Measurements from ENCODE around the gene RERE. TPM values are rescaled to one million over a fixed set of nuclear protein-coding genes. Genes with fewer than 3 reads are reported as not detected.
A peak's percentile ranks its signal among the peaks of the same experiment; 100 is the strongest.

RERE gene
- total and polyA plus RNA-seq, 4 donors = 26.8 to 133 (median 82.7) TPM

- Histone ChIP-seq H3K4me1 (ENCODE audit: control insufficient read depth in 1 of 2, insufficient read depth in 2 of 2, low read length in 2 of 2) (no peaks in the 10 kb centered on the region), H3K9me3 (ENCODE audit: control insufficient read depth, low read length) (no peaks in the 10 kb centered on the region), H3K36me3 (ENCODE audit: control insufficient read depth in 1 of 2, insufficient read depth in 2 of 2, low read length in 1 of 2) (peaks cover 0 to 22% of the 10 kb centered on the region in 2 donors), H3K27me3 (ENCODE audit: control insufficient read depth in 1 of 2, insufficient read depth in 2 of 2, low read length in 1 of 2) (no peaks in the 10 kb centered on the region), H3K4me3 (ENCODE audit: low read length in 2 of 2) (no peak overlapping the region), H3K27ac (ENCODE audit: low read depth in 1 of 2, low read length in 2 of 2) (no peak overlapping the region)
- 91% methylated on average over 42 to 46 of the region's 46 CpGs for WGBS, 2 donors
- intact Hi-C loops (cut with DNase I) = no loop called here
- DNase-seq (peak in 1 of 2 donors; percentile 45), ATAC-seq (ENCODE audit: low FRiP score) (no peak)
These were observed 459.1 kb downstream of the RERE start for GRCh38 chr1:8358241-8358896.

DNA sequence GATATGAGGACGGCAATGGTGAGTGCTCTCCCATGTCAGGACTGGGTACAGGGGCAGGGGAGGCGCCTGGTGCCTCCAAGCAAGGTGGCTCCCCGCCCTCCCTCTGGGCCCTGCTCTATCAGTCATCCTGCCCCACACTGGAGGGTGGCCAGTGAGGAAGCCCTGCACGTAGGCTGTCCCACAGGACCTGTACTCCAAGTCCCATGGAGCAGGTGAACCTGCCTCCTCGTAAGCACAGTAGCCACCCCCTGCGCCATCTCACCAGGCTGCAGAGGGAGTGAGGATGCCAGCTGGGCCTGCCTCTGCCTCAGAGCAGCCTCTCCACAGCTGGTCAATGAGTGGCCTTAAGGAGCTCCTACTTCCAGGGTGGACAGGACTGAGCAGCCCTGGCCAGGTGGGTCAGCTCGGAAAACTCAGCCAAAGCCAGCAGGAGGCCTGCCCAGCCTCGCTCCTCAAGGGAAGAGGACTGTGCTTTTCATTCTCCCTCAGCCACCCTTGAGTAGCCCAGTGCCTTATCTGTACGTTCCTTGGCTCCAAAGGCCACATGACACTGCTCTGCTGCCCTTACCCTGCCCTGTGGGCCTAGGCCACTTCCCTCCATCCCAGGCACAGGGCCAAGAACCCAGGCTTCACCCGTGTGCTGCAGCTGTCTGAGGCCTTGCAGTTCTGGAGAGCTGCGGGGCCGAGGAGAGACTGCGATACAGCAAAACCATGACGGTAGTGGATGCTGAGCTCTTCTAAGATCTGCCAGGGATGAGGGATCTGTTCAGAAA, 459.9 kb downstream of the RERE start:
- WGBS, 2 donors = 65 to 68% methylated on average over 14 of the region's 14 CpGs
- intact Hi-C loops (cut with DNase I) = no loop called here

DNA sequence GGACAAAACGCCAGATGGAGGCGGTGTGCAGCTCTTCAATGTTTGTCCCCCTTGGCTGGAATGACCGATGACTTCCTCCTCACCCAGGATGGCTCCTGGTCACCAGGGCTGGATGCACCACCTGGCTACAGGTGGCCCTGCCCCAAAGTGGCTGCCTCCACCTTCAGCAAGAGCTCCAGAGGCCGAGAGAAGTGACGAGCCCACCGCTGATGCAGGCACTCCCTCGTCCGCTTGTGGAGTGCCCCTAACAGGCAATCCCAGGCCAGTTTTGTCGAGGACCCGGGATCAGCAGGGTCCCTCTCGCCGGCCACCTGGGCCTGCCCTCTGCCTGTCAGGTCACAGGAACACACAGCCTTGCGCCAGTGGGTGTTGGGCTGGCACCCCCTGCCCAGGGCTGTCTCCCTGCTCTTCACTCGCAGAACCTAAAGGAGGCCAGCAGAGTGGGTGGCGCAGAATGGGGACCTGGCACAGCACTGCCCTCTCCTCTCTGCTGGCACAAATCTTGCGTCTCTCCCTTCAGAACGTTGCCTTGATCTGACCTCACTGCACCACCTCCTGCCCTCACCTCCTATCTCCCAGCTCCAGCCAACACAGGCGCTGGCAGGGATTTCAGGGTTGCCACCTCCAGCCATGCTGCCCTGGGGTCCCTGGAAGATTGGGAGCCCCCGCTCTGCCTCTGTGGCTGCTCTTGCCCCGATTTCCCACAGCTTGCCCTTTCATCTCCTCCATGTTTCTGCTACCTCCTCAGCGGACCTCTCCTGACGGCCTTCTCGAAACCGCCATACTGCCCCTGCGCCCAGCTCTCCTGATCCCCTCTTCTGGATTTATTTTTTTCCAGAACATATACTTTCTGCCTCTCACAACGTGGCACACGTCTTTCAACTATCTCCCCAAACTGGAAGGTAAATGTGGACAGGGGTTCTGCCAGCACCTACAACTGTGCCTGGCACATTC, 460.9 kb downstream of the RERE start:
- Histone ChIP-seq H3K4me3 (ENCODE audit: low read length in 2 of 2) (no peak overlapping the region), H3K27ac (ENCODE audit: low read depth in 1 of 2, low read length in 2 of 2) (no peak overlapping the region), H3K4me1 (ENCODE audit: control insufficient read depth in 1 of 2, insufficient read depth in 2 of 2, low read length in 2 of 2) (no peaks in the 10 kb centered on the region), H3K9me3 (ENCODE audit: control insufficient read depth, low read length) (no peaks in the 10 kb centered on the region), H3K27me3 (ENCODE audit: control insufficient read depth in 1 of 2, insufficient read depth in 2 of 2, low read length in 1 of 2) (no peaks in the 10 kb centered on the region), H3K36me3 (ENCODE audit: control insufficient read depth in 1 of 2, insufficient read depth in 2 of 2, low read length in 1 of 2) (peaks cover 0 to 18% of the 10 kb centered on the region in 2 donors)
- DNase-seq = peak; percentile 38 to 75
- WGBS, 2 donors = 87 to 89% methylated on average over 26 to 27 of the region's 27 CpGs
- intact Hi-C loops (cut with DNase I) = no loop called here
- ATAC-seq (ENCODE audit: low FRiP score) = no peak

More for the DNA sequence above, 459.9 kb downstream of the RERE start:
- H3K27me3 ChIP-seq (ENCODE audit: control insufficient read depth in 1 of 2, insufficient read depth in 2 of 2, low read length in 1 of 2) = no peaks in the 10 kb centered on the region
- ATAC-seq (ENCODE audit: low FRiP score) = no peak
- H3K36me3 ChIP-seq (ENCODE audit: control insufficient read depth in 1 of 2, insufficient read depth in 2 of 2, low read length in 1 of 2) = peaks cover 0 to 22% of the 10 kb centered on the region in 2 donors
- no peak for DNase-seq
- H3K27ac ChIP-seq (ENCODE audit: low read depth in 1 of 2, low read length in 2 of 2) = no peak overlapping the region
- no peaks in the 10 kb centered on the region for H3K9me3 ChIP-seq (ENCODE audit: control insufficient read depth, low read length)
- H3K4me3 ChIP-seq (ENCODE audit: low read length in 2 of 2) = no peak overlapping the region
- H3K4me1 ChIP-seq (ENCODE audit: control insufficient read depth in 1 of 2, insufficient read depth in 2 of 2, low read length in 2 of 2) = no peaks in the 10 kb centered on the region

DNA sequence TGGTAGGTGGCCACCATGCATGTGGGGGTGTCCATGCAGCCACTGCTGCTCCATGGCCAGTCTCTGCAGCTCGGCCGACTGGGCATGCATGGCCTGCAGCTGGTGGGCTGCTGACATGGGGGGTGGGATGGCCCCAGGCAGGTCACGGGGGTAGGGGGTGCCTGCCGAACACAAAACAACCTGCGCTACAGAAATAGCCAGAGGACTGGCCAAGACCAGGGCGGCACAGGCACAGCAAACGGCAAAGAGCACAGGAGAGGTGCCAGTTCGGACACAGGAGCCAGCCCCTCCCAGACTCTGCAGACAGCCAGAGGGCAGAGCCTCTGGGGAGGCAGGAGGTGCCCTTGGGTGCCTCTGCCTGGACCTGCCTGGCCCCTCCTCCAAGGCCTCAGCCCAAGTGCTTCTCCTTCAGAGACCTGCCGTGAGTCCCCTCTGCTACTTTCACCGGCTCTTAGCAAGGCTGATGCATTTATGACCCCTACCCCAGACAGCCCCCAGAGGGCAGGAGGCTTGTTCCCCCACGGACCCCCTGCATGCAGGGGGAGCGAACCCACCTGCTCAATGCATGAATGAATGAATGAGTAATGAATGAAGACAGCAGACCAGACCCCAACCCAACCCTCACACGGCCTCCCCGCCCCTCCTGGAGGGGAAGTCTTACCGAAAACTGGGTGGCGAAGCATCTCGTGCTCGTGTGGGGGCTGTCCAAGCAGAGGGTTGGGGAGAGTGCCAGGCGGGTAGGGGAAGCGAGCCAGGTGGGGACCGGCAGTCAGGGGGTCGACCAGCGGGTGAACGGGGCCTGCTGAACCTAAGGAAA, 461.8 kb downstream of the RERE start:
- H3K4me3 ChIP-seq (ENCODE audit: low read length in 2 of 2) = no peak overlapping the region
- peaks cover 0 to 18% of the 10 kb centered on the region in 2 donors for H3K36me3 ChIP-seq (ENCODE audit: control insufficient read depth in 1 of 2, insufficient read depth in 2 of 2, low read length in 1 of 2)
- H3K4me1 ChIP-seq (ENCODE audit: control insufficient read depth in 1 of 2, insufficient read depth in 2 of 2, low read length in 2 of 2) = no peaks in the 10 kb centered on the region
- intact Hi-C loops (cut with DNase I) = no loop called here
- no peak overlapping the region for H3K27ac ChIP-seq (ENCODE audit: low read depth in 1 of 2, low read length in 2 of 2)
- DNase-seq (peak; percentile 45 to 71), ATAC-seq (ENCODE audit: low FRiP score) (no peak)
- 67 to 72% methylated on average over 23 to 24 of the region's 24 CpGs for WGBS, 2 donors
- no peaks in the 10 kb centered on the region for H3K27me3 ChIP-seq (ENCODE audit: control insufficient read depth in 1 of 2, insufficient read depth in 2 of 2, low read length in 1 of 2)
- H3K9me3 ChIP-seq (ENCODE audit: control insufficient read depth, low read length) = no peaks in the 10 kb centered on the region

GRCh38 chr1:8354038-8354437, 463.4 kb downstream of the RERE start:
- ATAC-seq (ENCODE audit: low FRiP score) (no peak), DNase-seq (peak in 1 of 2 donors; percentile 22)
- no peaks in the 10 kb centered on the region for H3K4me1 ChIP-seq (ENCODE audit: control insufficient read depth in 1 of 2, insufficient read depth in 2 of 2, low read length in 2 of 2)
- H3K4me3 ChIP-seq (ENCODE audit: low read length in 2 of 2) = no peak overlapping the region
- intact Hi-C loops (cut with DNase I) = loop anchor here in 1 of 2 donors (5.0 kb wide), 2 partner anchors 37 to 68 kb away; partner anchors contain the start of gene SLC45A1
- WGBS, 2 donors = 70 to 78% methylated on average over 8 of the region's 8 CpGs
- H3K36me3 ChIP-seq (ENCODE audit: control insufficient read depth in 1 of 2, insufficient read depth in 2 of 2, low read length in 1 of 2) = peaks cover 0 to 14% of the 10 kb centered on the region in 2 donors
- no peak overlapping the region for H3K27ac ChIP-seq (ENCODE audit: low read depth in 1 of 2, low read length in 2 of 2)
- H3K27me3 ChIP-seq (ENCODE audit: control insufficient read depth in 1 of 2, insufficient read depth in 2 of 2, low read length in 1 of 2) = no peaks in the 10 kb centered on the region
- no peaks in the 10 kb centered on the region for H3K9me3 ChIP-seq (ENCODE audit: control insufficient read depth, low read length)

GRCh38 chr1:8352886-8353785, 464.3 kb downstream of the RERE start:
- ATAC-seq (ENCODE audit: low FRiP score) (peak; percentile 36), DNase-seq (peak; percentile 62 to 77)
- H3K9me3 ChIP-seq (ENCODE audit: control insufficient read depth, low read length) = no peaks in the 10 kb centered on the region
- peaks cover 0 to 9% of the 10 kb centered on the region in 2 donors for H3K36me3 ChIP-seq (ENCODE audit: control insufficient read depth in 1 of 2, insufficient read depth in 2 of 2, low read length in 1 of 2)
- 53 to 57% methylated on average over 21 of the region's 21 CpGs for WGBS, 2 donors
- no peak overlapping the region for H3K4me3 ChIP-seq (ENCODE audit: low read length in 2 of 2)
- no peaks in the 10 kb centered on the region for H3K27me3 ChIP-seq (ENCODE audit: control insufficient read depth in 1 of 2, insufficient read depth in 2 of 2, low read length in 1 of 2)
- intact Hi-C loops (cut with DNase I) = loop anchor here in 1 of 2 donors (5.0 kb wide), 2 partner anchors 36 to 69 kb away; partner anchors contain the start of gene SLC45A1
- H3K4me1 ChIP-seq (ENCODE audit: control insufficient read depth in 1 of 2, insufficient read depth in 2 of 2, low read length in 2 of 2) = no peaks in the 10 kb centered on the region
- peak overlapping the region in 1 of 2 donors; percentile 23 for H3K27ac ChIP-seq (ENCODE audit: low read depth in 1 of 2, low read length in 2 of 2)

- Histone ChIP-seq H3K27ac (ENCODE audit: low read depth in 1 of 2, low read length in 2 of 2) (no peak overlapping the region), H3K9me3 (ENCODE audit: control insufficient read depth, low read length) (no peaks in the 10 kb centered on the region), H3K4me3 (ENCODE audit: low read length in 2 of 2) (no peak overlapping the region), H3K4me1 (ENCODE audit: control insufficient read depth in 1 of 2, insufficient read depth in 2 of 2, low read length in 2 of 2) (no peaks in the 10 kb centered on the region), H3K27me3 (ENCODE audit: control insufficient read depth in 1 of 2, insufficient read depth in 2 of 2, low read length in 1 of 2) (no peaks in the 10 kb centered on the region), H3K36me3 (ENCODE audit: control insufficient read depth in 1 of 2, insufficient read depth in 2 of 2, low read length in 1 of 2) (peaks cover 0 to 5% of the 10 kb centered on the region in 2 donors)
- ATAC-seq (ENCODE audit: low FRiP score) (no peak), DNase-seq (peak in 1 of 2 donors; percentile 9)
- WGBS, 2 donors = 67 to 68% methylated on average over 15 of the region's 15 CpGs
- intact Hi-C loops (cut with DNase I) = loop anchor here in 1 of 2 donors (5.0 kb wide), 2 partner anchors 35 to 70 kb away; partner anchors contain the start of gene SLC45A1
These were observed 465.0 kb downstream of the RERE start for GRCh38 chr1:8352471-8352845.
